K562 (cell line): Measurements from ENCODE around the gene TAS2R31. TPM values are rescaled to one million over a fixed set of nuclear protein-coding genes. Genes with fewer than 3 reads are reported as not detected.

ENCODE experiments used
- ARID2 ChIP-seq: fragments of 450-650 bp; IDR thresholded peaks from 2 replicates; pipeline ENCODE4 v1.6.1; 2017; ENCODE audit warnings: antibody characterized with exemption, mild to moderate bottlenecking
- ARNT ChIP-seq, 2 experiments: fragments of 450-650 bp; IDR thresholded peaks; 2 replicates each; pipeline ENCODE4 v1.6.1; 2016; ENCODE audit warnings: mild to moderate bottlenecking in 1 of 2
- ESRRB ChIP-seq: fragments of 250-450 bp; sonication (Bioruptor Pico); IDR thresholded peaks from 2 replicates; pipeline ENCODE4 v1.5.0; 2020; ENCODE audit warnings: mild to moderate bottlenecking, moderate library complexity, borderline replicate concordance
- HNRNPK ChIP-seq: fragments of 200-400 bp; formaldehyde crosslinking; IDR thresholded peaks from one replicate; pipeline ENCODE4 v1.6.1; 2018; ENCODE audit warnings: mild to moderate bottlenecking, low read depth, low read length; ENCODE audit not compliant: poor library complexity, severe bottlenecking
- NR4A1 ChIP-seq, 2 experiments: fragments of 250-450 bp in 1 of 2; fragments of 450-650 bp in 1 of 2; sonication (Bioruptor Pico) in 1 of 2; IDR thresholded peaks; 2 replicates each; pipeline versions ENCODE4 v1.4.0 to v1.6.1; 2016 to 2020; ENCODE audit warnings: mild to moderate bottlenecking in 2 of 2, missing compliant biosample characterization in 1 of 2, missing genetic modification characterization in 1 of 2, moderate library complexity in 1 of 2
- NRF1 ChIP-seq, 2 experiments: fragments of 450-650 bp; IDR thresholded peaks in 1 of 2; conservative IDR thresholded peaks in 1 of 2; 2 replicates each; pipeline ENCODE4 v1.6.1; 2014; ENCODE audit warnings: mild to moderate bottlenecking in 2 of 2
- PURB ChIP-seq: sonication (generic); formaldehyde crosslinking; IDR thresholded peaks from 2 replicates; pipeline ENCODE4 v1.9.0; 2021; ENCODE audit warnings: low read depth, mild to moderate bottlenecking, missing genetic modification reagents
- ZBTB11 ChIP-seq, 3 experiments: fragments of 200-800 bp in 1 of 3; fragments of 250-450 bp in 1 of 3; fragments of 450-650 bp in 1 of 3; sonication (Bioruptor Pico) in 1 of 3; sonication (Bioruptor generic) in 1 of 3; formaldehyde crosslinking in 1 of 3; IDR thresholded peaks; 2 replicates each; pipeline versions ENCODE4 v1.6.1 to v1.8.0; 2016 to 2022; ENCODE audit warnings: mild to moderate bottlenecking in 2 of 3, missing genetic modification characterization in 2 of 3, missing compliant biosample characterization in 1 of 3, moderate library complexity in 1 of 3
- ZNF431 ChIP-seq: sonication (generic); formaldehyde crosslinking; IDR thresholded peaks from 2 replicates; pipeline ENCODE4 v1.8.0; 2022; ENCODE audit warnings: mild to moderate bottlenecking, missing genetic modification reagents
- polyA plus RNA-seq, 8 experiments: library from polyadenylated mRNA; depleted of rRNA in 4 of 8; stranded (reverse) in 5 of 8; unstranded in 3 of 8; fragments of >200 nt; fragmentation: Nextera tagmentation in 2 of 8; fragmentation: Illumina TruSeq in 1 of 8; extraction: Ambion mirVana in 2 of 8; extraction: Trizol in 1 of 8; gene quantifications; 2 replicates each; pipeline versions ENCODE4 v1.2.1 to v1.2.3, GENCODE V29; 2011 to 2014; ENCODE audit warnings: inconsistent platforms in 1 of 8, missing spikeins in 1 of 8
- total RNA-seq, 7 experiments: library from RNA; depleted of rRNA in 6 of 7; stranded (reverse); fragments of >200 nt in 6 of 7; fragmentation: Illumina TruSeq in 2 of 7; extraction: Trizol in 2 of 7; gene quantifications; 2 replicates each; pipeline versions ENCODE4 v1.2.1 to v1.2.3, GENCODE V29; 2011 to 2021; ENCODE audit warnings: low replicate concordance in 1 of 7
- TF ChIP-seq, protein P1 (sequence below): fragments of 450-650 bp; IDR thresholded peaks from 2 replicates; pipeline ENCODE4 v1.6.1; 2016; ENCODE audit warnings: antibody characterized with exemption

TAS2R31 gene
- total and polyA plus RNA-seq, 9 of the 15 experiments (the other 6 are each of a cell fraction or from before 2014, with no cell fraction given), result 0.59 to 3.6 (median 1.4) TPM; not detected in 4

- TF ChIP-seq, protein P1, sequence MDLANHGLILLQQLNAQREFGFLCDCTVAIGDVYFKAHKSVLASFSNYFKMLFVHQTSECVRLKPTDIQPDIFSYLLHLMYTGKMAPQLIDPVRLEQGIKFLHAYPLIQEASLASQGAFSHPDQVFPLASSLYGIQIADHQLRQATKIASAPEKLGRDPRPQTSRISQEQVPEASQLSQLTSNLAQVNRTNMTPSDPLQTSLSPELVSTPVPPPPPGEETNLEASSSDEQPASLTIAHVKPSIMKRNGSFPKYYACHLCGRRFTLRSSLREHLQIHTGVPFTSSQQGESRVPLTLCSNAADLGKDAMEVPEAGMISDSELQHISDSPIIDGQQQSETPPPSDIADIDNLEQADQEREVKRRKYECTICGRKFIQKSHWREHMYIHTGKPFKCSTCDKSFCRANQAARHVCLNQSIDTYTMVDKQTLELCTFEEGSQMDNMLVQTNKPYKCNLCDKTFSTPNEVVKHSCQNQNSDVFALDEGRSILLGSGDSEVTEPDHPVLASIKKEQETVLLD, result no peak
- TF ChIP-seq ZNF431 (no peak), PURB (no peak), ARID2 (no peak), ZBTB11 (CRISPR knock-in tag; IDR thresholded peaks at IDR 0.05) (no peak), NRF1 (conservative IDR thresholded peaks at IDR 0.05 in 1 of 2, IDR thresholded peaks at IDR 0.05 in 1 of 2) (no peak), HNRNPK (no peak), NR4A1 (CRISPR knock-in tag; IDR thresholded peaks at IDR 0.05) (no peak), NR4A1 (tag; IDR thresholded peaks at IDR 0.05) (no peak), ESRRB (CRISPR knock-in tag) (no peak), ARNT (IDR thresholded peaks at IDR 0.05) (no peak)
Measured at GRCh38 chr12:11069854-11070365, 38.7 kb upstream of the TAS2R31 start (continued).
